Measurements from ENCODE around the gene SFXN3.

The SFXN3 gene

DNA sequence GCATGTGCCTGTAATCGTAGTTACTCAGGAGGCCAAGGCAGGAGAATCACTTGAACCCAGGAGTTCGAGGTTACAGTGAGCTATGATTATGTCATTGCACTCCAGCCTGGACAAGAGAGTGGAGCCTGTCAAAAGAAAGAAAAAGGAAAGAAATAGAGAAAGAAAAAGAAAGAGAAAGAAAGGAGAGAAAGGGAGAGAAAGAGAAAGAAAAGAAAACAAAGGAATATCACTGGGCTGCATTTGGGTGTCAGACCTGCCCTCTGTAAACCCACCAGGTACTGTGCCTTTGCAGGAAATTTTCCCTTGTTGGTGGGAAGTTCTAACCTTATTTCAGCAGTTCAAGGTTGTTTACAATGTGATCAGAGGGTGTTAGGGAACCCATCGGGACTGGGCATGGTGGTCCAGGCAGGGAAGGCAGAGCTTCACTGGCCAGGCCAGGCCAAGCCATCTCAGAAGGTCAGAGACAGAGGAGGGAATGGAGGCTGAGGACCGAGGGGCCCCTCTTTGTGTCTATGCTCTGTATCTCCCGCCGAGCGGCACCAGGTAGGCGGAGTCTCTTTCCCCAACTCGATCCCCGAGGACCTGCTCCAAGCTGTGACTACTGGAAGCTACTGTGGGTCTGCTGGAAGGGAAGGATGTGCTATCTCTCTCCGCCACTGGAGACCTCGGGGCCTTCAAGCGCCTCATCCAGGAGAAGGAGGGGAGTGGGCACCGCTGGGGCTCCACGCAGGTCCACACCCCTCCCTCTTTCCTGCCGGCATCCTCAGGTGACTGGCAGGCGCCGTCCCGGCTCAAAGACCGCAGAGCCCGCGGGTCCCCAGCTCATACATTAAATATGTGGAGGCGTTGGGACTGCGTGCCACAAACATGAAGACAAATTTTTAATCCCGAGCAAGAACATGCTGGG is 15.6 kb downstream of the SFXN3 start:
- TF ChIP-seq, protein P1, sequence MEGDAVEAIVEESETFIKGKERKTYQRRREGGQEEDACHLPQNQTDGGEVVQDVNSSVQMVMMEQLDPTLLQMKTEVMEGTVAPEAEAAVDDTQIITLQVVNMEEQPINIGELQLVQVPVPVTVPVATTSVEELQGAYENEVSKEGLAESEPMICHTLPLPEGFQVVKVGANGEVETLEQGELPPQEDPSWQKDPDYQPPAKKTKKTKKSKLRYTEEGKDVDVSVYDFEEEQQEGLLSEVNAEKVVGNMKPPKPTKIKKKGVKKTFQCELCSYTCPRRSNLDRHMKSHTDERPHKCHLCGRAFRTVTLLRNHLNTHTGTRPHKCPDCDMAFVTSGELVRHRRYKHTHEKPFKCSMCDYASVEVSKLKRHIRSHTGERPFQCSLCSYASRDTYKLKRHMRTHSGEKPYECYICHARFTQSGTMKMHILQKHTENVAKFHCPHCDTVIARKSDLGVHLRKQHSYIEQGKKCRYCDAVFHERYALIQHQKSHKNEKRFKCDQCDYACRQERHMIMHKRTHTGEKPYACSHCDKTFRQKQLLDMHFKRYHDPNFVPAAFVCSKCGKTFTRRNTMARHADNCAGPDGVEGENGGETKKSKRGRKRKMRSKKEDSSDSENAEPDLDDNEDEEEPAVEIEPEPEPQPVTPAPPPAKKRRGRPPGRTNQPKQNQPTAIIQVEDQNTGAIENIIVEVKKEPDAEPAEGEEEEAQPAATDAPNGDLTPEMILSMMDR (IDR thresholded peaks at IDR 0.05; ENCODE audit: control extremely low read depth, extremely low read depth, low read depth, missing control alignments) = no peak
- CTCF ChIA-PET = interaction anchor here (0.9 to 28.8 kb wide), 6 partner anchors 8 to 96 kb away, joined by 3 to 855 read pairs (median 4); partner anchors contain the start of gene KAZALD1
- POLR2A ChIA-PET = no interaction called here
- DNase-seq (ENCODE audit: extremely low spot score) = no peak

DNA sequence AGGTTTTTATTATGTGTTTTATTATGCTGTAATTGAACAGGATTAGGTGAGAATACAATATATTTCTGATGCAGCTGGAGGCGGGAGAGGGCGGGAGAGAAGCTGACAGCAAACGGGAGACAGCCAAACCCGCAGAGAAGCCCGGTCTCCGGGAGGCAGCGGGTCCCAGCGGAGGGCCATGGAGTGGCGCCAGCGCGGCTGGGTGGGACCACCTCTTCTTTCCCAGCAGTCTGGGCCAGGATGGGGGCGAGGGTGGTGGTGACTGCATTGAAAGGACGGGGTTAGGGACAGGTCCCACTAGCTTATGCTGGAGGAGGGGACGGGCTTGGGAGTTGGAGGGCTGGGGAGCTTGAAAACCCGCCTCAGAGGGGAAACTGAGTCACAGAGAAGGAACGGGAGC is 16.2 kb downstream of the SFXN3 start:
- TF ChIP-seq, protein P1 (IDR thresholded peaks at IDR 0.05; ENCODE audit: control extremely low read depth, extremely low read depth, low read depth, missing control alignments) = no peak
- CTCF ChIA-PET = interaction anchor here (0.9 to 28.8 kb wide), 6 partner anchors 9 to 95 kb away, joined by 3 to 855 read pairs (median 4); partner anchors contain the start of gene KAZALD1
- DNase-seq (ENCODE audit: extremely low spot score) = no peak
- POLR2A ChIA-PET = no interaction called here

DNA sequence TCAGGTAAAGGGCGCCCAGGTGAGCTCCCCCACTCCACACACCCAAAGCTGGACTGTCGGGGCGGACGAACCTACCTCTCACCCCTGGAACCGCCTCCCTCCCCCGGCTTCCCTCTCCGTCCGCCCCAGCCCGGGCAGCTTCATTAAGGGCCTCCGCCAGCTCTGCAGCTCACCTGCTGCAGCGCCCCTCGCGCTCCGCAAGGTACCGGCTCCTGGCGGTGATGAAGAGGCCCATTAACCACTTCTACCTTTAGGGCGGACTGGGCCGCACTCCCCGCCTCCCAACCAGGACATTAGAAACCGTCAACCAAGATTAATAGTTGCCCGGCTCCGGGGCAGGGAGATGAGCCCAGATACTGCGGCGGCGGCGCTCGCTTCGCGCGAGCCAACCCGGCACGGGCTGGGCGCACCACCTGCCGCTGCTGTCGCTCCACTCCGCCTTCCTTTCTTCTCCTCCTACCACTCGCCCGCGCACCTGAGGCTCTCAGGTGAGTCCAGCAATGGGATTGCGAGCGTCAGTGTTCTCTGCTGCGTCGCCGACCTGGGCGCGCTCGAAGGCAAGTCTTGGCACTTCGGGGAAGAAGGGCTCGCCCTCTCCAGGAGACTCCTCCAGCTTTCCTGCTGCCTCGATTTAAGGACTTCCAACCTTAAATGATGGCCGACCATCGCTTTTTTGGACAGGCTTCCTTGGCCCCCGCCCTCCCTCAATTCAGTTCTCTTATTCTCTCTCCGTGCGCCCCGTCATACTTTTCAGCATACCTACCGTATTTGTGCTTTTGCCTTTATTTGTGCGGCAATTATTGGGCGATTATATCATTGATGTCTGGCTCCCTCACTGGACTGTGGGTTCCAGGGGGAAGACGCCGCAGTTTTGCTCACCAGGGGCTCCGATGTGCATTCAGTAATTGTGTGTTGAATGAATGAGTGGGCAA is 17.2 kb downstream of the SFXN3 start:
- DNase-seq (ENCODE audit: extremely low spot score) = no peak

DNA sequence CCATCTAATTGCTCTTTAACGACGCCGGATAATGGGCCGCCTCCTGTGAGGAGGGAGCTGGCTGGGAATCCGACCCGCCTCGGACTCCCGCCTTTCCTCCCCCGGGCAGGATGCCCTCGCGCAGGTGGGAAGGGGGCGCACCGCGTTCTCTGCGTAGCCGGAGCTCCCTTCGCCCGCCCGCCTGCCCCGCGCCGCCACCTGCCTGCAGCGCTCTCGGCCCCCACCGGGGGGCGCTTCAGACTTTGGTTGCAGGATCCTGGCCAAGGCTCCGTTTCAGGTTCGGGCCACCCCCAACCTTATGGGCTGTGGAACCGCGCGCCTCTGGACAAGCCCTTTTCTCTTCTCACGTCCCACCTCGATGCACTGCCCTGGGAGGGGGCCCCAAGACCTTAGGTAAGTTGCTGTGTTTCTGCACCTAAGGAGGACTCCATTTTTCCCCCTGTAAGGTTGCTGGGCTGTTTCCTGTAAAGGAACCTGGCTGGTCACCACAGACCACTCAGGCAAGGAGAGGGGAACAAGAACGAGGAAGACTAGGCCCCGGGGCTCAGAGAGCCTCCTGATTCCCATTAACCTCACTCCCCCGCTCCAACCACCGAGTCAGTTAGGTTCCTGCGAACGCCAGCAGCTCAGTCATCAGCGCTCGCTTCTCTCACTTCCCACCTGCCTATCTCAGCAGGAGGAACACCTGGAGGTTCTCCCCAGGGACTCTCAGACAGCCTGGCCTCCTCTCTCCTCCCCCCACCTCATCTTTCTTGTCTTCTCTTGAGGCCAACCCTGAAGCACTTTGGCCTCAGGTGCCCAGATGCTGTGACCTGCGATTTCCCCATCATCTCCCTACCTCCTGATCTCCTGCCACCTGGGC is 19.4 kb downstream of the SFXN3 start:
- TF ChIP-seq, protein P1 (IDR thresholded peaks at IDR 0.05; ENCODE audit: control extremely low read depth, extremely low read depth, low read depth, missing control alignments) = peak; percentile 82
- DNase-seq (ENCODE audit: extremely low spot score) = peak; percentile 85
- ChIA-PET POLR2A (no interaction called here), CTCF (interaction anchor here (0.6 to 28.8 kb wide), 29 partner anchors 10 to 190 kb away, joined by 3 to 855 read pairs (median 5); partner anchors contain the start of genes KAZALD1, MRPL43, PDZD7 and SFXN3)

More for the DNA sequence above, 17.2 kb downstream of the SFXN3 start:
- TF ChIP-seq, protein P1 (IDR thresholded peaks at IDR 0.05; ENCODE audit: control extremely low read depth, extremely low read depth, low read depth, missing control alignments) = no peak
- POLR2A ChIA-PET = no interaction called here
- CTCF ChIA-PET = interaction anchor here (1.2 to 28.8 kb wide), 4 partner anchors 10 to 94 kb away, joined by 3 to 855 read pairs (median 6); partner anchors contain the start of gene KAZALD1

DNA sequence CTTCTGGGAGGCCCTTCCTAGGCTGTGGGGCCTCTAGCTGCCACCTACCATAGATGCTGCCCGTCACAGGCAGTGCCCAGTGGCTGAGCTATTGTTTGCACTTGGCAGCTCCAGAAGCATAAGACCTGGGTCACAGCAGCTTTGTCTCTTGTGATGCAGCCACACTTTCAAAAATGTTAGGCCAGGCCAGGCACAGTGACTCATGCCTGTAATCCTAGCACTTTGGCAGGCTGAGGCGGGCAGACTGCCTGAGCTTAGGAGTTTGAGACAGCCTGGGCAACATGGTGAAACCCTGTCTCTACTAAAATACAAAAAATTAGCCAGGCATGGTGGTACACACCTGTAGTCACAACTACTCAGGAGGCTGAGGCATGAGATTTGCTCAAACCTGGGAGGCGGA is 21.3 kb downstream of the SFXN3 start:
- CTCF ChIA-PET = interaction anchor here (1.2 to 28.8 kb wide), 6 partner anchors 9 to 88 kb away, joined by 4 to 855 read pairs (median 28); partner anchors contain the start of genes KAZALD1, PDZD7 and SFXN3
- POLR2A ChIA-PET = no interaction called here
- TF ChIP-seq, protein P1 (IDR thresholded peaks at IDR 0.05; ENCODE audit: control extremely low read depth, extremely low read depth, low read depth, missing control alignments) = no peak
- DNase-seq (ENCODE audit: extremely low spot score) = no peak

Data from GM10248 (cell line).